GM18873 (cell line): ENCODE results near the gene SEZ6L2.
"Not testable (repeated sequence)": the region's sequence is repeated elsewhere in the genome, so short reads cannot be mapped to it uniquely, and the experiment has no call there.

ENCODE experiments used
- ATAC-seq: cut with Tn5 transposase; IDR thresholded peaks from one replicate; pipeline ENCODE4 v1.9.1; 2021; ENCODE audit warnings: mild to moderate bottlenecking, moderate library complexity, moderate number of reproducible peaks; ENCODE audit not compliant: unreplicated experiment, low FRiP score

SEZ6L2 gene

DNA sequence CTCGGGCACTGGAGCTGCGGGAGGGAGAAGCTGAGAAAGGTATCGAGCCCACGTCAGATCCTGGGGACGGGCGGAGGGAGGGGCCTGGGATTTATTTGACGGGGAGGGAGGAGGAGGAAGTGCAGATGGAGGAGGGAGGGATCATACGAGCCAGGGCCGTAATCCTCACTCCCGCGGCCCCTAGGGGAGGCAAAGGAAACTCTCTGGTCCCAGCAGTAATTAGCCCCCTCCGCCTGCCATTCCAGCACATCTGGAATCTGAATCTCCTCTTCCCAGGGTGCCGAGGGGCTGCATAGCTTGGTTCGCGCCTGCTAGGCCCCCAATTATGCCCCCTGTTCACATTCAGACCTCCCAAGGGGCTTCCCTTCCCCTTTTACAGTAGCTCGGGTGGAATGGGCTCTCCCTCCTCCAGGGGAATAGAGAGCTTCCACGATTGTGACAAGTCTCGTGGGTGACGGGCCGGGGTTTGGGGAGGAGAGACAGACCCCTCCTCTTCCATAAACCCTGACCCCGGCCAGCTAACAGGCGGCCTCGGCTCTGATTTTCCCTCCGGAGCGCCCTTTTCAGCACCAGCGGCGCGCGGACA is at the start of gene SEZ6L2:
SEZ6L2 (minus strand) TSS at position 35 of the 586 bp plus-strand sequence. CDS start 531 bp downstream, outside the sequence.
- ATAC-seq = no peak

GRCh38 chr16:29947897-29948296 is 48.5 kb upstream of the SEZ6L2 start:
- no peak for ATAC-seq

GRCh38 chr16:29943846-29944799 is 44.8 kb upstream of the SEZ6L2 start:
- no peak for ATAC-seq

DNA sequence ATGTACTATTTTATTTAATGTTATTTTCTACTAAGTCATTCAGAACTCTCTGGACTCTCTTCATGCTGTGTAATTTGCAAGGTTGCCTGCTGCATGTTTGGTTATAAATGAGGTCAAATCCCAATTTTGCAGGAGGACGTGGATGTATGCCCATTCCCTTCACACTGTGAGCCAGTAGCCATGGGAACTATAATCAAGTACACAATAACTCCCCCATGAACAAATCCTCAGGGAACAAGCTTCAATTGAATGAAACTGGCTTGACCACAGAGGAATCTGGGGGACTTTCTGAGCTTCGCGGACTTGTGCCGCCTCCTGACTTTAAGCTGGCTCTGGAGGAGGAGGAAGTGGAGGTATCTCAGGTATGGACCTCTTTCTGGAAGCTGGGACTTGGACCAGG is 41.3 kb upstream of the SEZ6L2 start:
- ATAC-seq = no peak

DNA sequence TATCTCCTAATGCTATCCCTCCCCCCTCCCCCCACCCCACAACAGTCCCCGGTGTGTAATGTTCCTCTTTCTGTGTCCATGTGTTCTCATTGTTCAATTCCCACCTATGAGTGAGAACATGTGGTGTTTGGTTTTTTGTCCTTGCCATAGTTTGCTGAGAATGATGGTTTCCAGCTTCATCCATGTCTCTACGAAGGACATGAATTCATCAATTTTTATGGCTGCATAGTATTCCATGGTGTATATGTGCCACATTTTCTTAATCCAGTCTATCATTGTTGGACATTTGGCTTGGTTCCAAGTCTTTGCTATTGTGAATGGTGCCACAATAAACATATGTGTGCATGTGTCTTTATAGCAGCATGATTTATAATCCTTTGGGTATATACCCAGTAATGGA is 32.4 kb upstream of the SEZ6L2 start:
- ATAC-seq = not testable (repeated sequence)

DNA sequence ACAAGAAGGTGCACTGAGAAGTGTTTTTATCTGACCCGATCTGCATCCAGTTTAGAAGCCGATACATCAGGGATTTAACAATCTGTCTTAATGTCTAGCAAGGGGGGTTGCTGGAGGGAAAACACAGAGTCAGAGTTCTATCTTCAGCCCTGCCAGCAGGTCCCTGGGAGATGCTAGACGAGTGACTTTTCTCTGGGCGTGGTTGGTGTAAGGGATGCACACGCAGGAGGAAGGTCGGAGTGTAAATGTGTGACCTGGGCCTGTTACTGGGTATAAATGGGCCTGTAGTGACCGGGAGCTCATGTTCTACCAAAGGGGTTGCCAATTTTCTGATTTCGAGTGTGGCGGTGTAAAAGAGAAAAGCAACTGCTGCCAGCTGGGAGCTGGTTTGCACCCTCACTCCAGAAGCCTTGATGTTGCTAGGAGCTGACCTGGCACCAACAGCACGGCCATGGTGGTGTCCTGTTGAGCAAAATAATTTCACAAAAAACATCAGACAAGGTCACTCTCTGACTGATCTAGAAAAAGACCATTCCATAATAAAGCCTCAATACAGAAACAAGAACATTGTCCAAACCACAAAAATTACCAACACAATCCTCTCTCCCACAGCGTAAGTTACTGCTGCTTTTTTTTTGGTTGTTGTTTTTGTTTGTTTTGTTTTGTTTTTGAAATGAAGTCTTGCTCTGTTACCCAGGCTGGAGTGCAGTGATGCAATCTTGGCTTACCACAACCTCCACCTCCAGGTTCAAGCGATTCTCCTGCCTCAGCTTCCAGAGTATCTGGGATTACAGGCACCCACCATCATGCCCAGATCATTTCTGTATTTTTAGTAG is 27.9 kb upstream of the SEZ6L2 start:
- ATAC-seq = no peak

GRCh38 chr16:29926711-29927052 is 27.3 kb upstream of the SEZ6L2 start:
- ATAC-seq = peak; percentile 19

DNA sequence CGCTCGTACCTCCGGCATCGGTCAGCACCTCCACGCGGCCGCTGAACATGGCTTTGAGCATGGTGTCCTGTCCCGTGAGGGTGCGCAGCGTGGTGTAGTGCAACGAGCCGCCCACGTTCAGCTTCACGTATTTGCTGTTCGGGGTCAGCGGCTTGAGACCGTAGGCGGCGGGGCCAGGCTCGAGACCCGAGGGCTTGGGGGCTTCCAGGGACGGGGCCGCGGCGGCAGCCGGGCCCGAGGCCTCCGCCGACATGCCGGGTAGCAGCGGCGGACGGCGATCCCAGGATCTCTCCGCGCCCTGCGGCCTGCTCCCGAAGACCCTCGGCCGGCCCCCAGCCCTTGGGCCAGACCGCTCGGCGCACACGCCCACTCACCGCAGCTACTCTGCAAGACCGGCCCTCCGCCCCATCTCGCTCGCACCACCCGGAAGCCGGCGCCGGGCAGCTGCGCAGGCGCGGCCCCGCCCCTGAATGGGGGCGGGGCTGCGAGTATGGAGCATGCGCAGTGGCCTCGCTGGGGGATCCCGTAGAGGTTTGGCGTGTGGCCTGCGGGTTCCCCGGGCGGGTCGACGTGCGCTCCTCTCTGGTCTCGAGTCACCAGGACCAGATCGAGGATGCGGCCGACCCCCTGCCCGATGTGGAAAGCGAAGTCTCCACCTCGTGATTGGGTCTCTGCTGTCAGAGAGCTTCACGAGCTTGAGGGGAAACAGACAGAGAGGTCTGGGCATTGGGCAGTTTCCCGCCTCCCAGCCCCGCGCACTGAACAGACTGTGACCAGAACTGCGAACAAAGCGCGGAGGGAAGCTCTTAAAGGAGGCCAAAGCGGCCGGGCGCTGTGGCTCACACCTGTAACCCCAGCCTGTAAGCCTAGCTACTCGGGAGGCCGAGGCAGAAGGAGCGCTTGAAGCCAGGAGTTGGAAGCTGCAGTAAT is 26.7 kb upstream of the SEZ6L2 start, which contains the start of gene KCTD13:
KCTD13 (minus strand) TSS at position 446 of the 930 bp plus-strand sequence; CDS start at position 253, 193 bp downstream.
- ATAC-seq = peak; percentile 53

- ATAC-seq = no peak
Measured at GRCh38 chr16:29925105-29925756, 25.9 kb upstream of the SEZ6L2 start.

- no peak for ATAC-seq
Measured at GRCh38 chr16:29922986-29923501, 23.7 kb upstream of the SEZ6L2 start.

DNA sequence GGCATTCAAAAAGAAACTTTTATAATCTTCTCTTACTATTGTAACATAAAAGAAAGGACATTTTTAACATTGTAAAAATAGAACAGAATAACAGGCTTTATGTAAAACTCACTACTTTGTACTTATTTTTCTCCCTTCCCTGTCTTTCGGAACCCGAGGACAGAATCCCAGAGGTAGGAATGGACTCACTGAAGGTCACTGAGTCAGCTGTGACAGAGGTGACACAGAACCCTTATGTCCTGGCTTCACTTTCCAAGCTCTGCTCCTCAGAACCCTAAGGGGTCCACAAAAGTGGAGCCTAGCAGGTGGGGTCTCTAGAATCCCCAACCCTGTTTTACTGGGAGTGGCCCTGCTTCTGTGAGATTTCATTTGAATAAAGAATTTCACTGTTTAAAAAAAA is 23.0 kb upstream of the SEZ6L2 start:
- ATAC-seq = no peak

DNA sequence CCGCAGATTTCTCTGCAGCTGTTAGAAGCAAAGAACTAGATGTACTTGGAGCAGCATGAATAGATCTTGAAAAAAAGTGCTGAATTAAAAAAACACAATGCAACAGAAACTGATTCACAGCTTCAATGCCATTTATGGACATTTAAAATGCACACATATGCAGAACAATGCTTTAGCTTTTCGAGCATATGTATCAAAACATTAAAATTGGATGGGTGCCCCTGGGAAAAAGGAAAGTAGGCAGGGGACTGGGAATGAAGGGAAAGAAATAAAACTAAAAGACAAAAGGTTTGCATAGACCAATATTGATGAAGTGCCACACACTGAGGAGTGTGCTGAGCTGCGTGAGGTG is 21.7 kb upstream of the SEZ6L2 start:
- no peak for ATAC-seq

GRCh38 chr16:29920288-29921033 is 21.1 kb upstream of the SEZ6L2 start:
- ATAC-seq = no peak

DNA sequence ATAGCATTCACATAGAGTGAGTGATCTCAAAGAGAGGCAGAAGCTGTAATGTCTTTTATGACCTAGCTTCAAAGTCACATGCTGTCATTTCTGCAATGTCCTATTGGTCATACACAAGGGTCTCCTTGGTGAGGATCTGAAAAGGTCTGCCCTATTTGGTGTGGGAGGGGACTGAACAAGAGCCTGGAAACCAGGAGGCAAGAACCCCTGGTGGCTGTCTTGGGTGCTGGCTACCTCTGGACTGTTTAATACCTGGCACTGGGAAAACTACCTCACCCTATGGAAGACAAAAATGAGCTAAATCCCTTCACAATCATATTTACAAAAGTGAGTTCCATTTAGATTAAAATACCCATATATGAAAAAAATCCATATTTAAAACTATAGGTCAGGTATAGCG is 17.6 kb upstream of the SEZ6L2 start:
- ATAC-seq = no peak

DNA sequence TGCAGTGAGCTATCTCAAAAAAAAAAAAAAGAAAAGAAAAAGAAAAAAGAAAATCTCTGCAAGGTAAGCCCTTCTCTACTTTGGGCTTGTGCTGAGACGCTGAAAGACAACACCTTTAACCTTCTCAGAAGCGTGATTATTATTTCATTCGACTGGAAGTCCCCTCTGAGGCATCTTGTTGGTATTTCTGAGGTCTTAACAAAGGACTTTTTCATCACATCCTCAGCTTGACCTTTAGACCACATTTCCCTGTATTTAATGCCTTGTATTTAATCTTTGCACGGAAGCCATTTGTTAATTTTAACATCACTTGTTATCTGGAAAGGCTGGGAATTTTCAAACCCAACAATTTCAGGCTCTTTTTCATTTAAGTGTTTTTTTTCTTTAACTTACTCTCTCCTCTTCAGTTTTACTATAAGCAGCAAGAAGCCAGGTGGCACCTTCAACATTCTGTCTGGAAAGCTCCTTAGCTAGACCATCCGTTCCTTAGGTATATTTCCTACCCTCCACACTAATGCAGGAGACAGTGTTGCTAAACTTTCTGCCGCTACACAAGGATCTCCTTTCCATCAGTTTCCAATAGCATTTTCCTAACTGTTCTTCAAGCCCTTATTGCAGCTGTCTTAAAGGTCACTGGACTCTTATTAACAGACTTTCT is 16.4 kb upstream of the SEZ6L2 start:
- no peak for ATAC-seq

- no peak for ATAC-seq
Measured at GRCh38 chr16:29913514-29913913, 14.2 kb upstream of the SEZ6L2 start.

- no peak for ATAC-seq
Measured at GRCh38 chr16:29912087-29912486, 12.7 kb upstream of the SEZ6L2 start.

DNA sequence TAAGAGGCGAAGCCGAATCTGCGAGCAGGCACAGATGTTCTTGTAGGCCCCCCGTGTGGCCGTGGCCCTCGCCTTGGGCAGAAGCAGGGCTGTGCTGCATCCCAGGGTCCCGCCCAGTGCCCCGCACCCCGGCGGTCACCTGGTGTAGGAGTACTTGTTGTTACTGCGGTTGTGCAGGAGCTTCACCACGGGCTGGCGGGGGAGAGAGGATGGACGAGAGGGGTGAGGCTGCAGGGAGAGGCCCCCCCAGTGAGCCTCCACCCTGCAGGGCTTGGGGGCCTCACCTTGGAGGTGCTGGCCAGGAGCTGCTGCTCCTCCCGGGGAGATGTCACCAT is 12.3 kb upstream of the SEZ6L2 start:
- no peak for ATAC-seq
